Liver (tissue), 9 donors: ENCODE data around the gene CNTN5. TPM values are rescaled to one million over a fixed set of nuclear protein-coding genes. Genes with fewer than 3 reads are reported as not detected.

Source experiments
- DNase-seq: peaks from one replicate; pipeline ENCODE4 v3.0.0-alpha.2; 2017; ENCODE audit warnings: low spot score
- H3K27ac ChIP-seq, 2 donors: one replicate each; pipeline ENCODE4 v1.7.0; 2013; ENCODE audit warnings: inconsistent platforms in 2 of 2, low read length in 2 of 2, control low read depth in 1 of 2, low read depth in 1 of 2, mild to moderate bottlenecking in 1 of 2
- H3K27me3 ChIP-seq, 4 donors: one replicate each; pipeline versions ENCODE4 v1.6.1 to v1.7.0; 2013; ENCODE audit warnings: low read length in 3 of 4, inconsistent platforms in 1 of 4, mild to moderate bottlenecking in 1 of 4, moderate library complexity in 1 of 4; ENCODE audit not compliant: control insufficient read depth in 4 of 4, insufficient read depth in 4 of 4
- H3K36me3 ChIP-seq, 4 donors: one replicate each; pipeline versions ENCODE4 v1.6.1 to v1.7.0; 2013; ENCODE audit warnings: low read length in 3 of 4, mild to moderate bottlenecking in 3 of 4, low read depth in 1 of 4, moderate library complexity in 1 of 4; ENCODE audit not compliant: control insufficient read depth in 4 of 4, insufficient read depth in 3 of 4
- H3K4me1 ChIP-seq, 4 donors: one replicate each; pipeline versions ENCODE4 v1.6.1 to v1.7.0; 2013; ENCODE audit warnings: low read length in 3 of 4, mild to moderate bottlenecking in 3 of 4, moderate library complexity in 1 of 4; ENCODE audit not compliant: control insufficient read depth in 4 of 4, insufficient read depth in 4 of 4
- H3K4me3 ChIP-seq, 3 donors: one replicate each; pipeline versions ENCODE4 v1.6.1 to v1.7.0; 2013; ENCODE audit warnings: low read length in 3 of 3, control low read depth in 1 of 3, low read depth in 1 of 3, mild to moderate bottlenecking in 1 of 3
- H3K9ac ChIP-seq, 2 donors: one replicate each; pipeline ENCODE4 v1.7.0; 2013; ENCODE audit warnings: low read length in 2 of 2, mild to moderate bottlenecking in 2 of 2, moderate library complexity in 2 of 2, control low read depth in 1 of 2, low read depth in 1 of 2
- H3K9me3 ChIP-seq, 4 donors: one replicate each; pipeline versions ENCODE4 v1.6.1 to v1.7.0; 2013; ENCODE audit warnings: low read length in 3 of 4; ENCODE audit not compliant: control insufficient read depth in 4 of 4
- EGR1 ChIP-seq, 2 donors: IDR thresholded peaks; 2 replicates each; pipeline ENCODE4 v1.6.1; 2016 to 2018; ENCODE audit warnings: antibody characterized with exemption in 2 of 2, low read depth in 2 of 2
- FOXA1 ChIP-seq: IDR thresholded peaks from 2 replicates; pipeline ENCODE4 v1.6.1; 2016; ENCODE audit warnings: antibody characterized with exemption
- FOXA2 ChIP-seq: IDR thresholded peaks from 2 replicates; pipeline ENCODE4 v1.6.1; 2016; ENCODE audit warnings: antibody characterized with exemption
- GABPA ChIP-seq, 2 donors: IDR thresholded peaks in 1 of 2; conservative IDR thresholded peaks in 1 of 2; 2 replicates each; pipeline ENCODE4 v1.6.1; 2016; ENCODE audit warnings: antibody characterized with exemption in 2 of 2, mild to moderate bottlenecking in 1 of 2, moderate library complexity in 1 of 2
- HNF4A ChIP-seq, 2 donors: conservative IDR thresholded peaks; 2 replicates each; pipeline ENCODE4 v1.6.1; 2016; ENCODE audit warnings: antibody characterized with exemption in 2 of 2, mild to moderate bottlenecking in 2 of 2
- HNF4G ChIP-seq: IDR thresholded peaks from 2 replicates; pipeline ENCODE4 v1.6.1; 2016; ENCODE audit warnings: antibody characterized with exemption
- JUND ChIP-seq, 2 donors: IDR thresholded peaks; 2 replicates each; pipeline ENCODE4 v1.6.1; 2016; ENCODE audit warnings: antibody characterized with exemption in 2 of 2
- RAD21 ChIP-seq, 2 donors: IDR thresholded peaks; 2 replicates each; pipeline ENCODE4 v1.6.1; 2016; ENCODE audit warnings: antibody characterized with exemption in 2 of 2, mild to moderate bottlenecking in 2 of 2
- RXRA ChIP-seq, 2 donors: IDR thresholded peaks; 2 replicates each; pipeline ENCODE4 v1.6.1; 2017 to 2018; ENCODE audit warnings: antibody characterized with exemption in 2 of 2, mild to moderate bottlenecking in 1 of 2
- SP1 ChIP-seq: IDR thresholded peaks from 2 replicates; pipeline ENCODE4 v1.6.1; 2018; ENCODE audit warnings: antibody characterized with exemption, mild to moderate bottlenecking
- TAF1 ChIP-seq: conservative IDR thresholded peaks from 2 replicates; pipeline ENCODE4 v1.6.1; 2016; ENCODE audit warnings: antibody characterized with exemption, mild to moderate bottlenecking
- YY1 ChIP-seq: IDR thresholded peaks from 2 replicates; pipeline ENCODE4 v1.6.1; 2016; ENCODE audit warnings: antibody characterized with exemption, mild to moderate bottlenecking
- WGBS: extraction: QIAGEN DNeasy Blood & Tissue Kit; methylation state at CpG from one replicate; pipeline ENCODE4 v1.1.7; 2013; 5-methylcytosine and 5-hydroxymethylcytosine counted together
- polyA plus RNA-seq, 2 donors: library from polyadenylated mRNA; stranded (reverse) in 1 of 2; unstranded in 1 of 2; fragments of 200-250 nt in 1 of 2; fragments of >200 nt in 1 of 2; fragmentation: Nextera tagmentation in 1 of 2; extraction: Ambion mirVana in 1 of 2; gene quantifications; one replicate each; pipeline versions ENCODE4 v1.2.1 to v1.2.3, GENCODE V29; 2013 to 2015
- total RNA-seq, 2 donors: library from RNA; depleted of rRNA; stranded (reverse); fragments of >200 nt; gene quantifications; one replicate each; pipeline ENCODE4 v1.2.3, GENCODE V29; 2014
- TF ChIP-seq, protein P1 (sequence below): IDR thresholded peaks from 2 replicates; pipeline ENCODE4 v1.6.1; 2016; ENCODE audit warnings: antibody characterized with exemption
- TF ChIP-seq, protein P2 (sequence below): IDR thresholded peaks from 2 replicates; pipeline ENCODE4 v1.6.1; 2016; ENCODE audit warnings: antibody characterized with exemption, mild to moderate bottlenecking
- TF ChIP-seq, protein P3 (sequence below): IDR thresholded peaks from 2 replicates; pipeline ENCODE4 v1.6.1; 2016; ENCODE audit warnings: antibody characterized with exemption
- TF ChIP-seq, protein P4 (sequence below): fragments of 150-350 bp; IDR thresholded peaks from 2 replicates; pipeline ENCODE4 v1.5.1; 2017; ENCODE audit warnings: improper control_type of control experiment, low read depth, low read length; ENCODE audit not compliant: missing input control
- donor health status: healthy.
- donor health status: healthy.
- donor health status: healthy.
- donor health status: healthy.
- donor health status: healthy.

Gene CNTN5
- total and polyA plus RNA-seq, 4 donors = 0.01 to 0.08 (median 0.04) TPM

DNA sequence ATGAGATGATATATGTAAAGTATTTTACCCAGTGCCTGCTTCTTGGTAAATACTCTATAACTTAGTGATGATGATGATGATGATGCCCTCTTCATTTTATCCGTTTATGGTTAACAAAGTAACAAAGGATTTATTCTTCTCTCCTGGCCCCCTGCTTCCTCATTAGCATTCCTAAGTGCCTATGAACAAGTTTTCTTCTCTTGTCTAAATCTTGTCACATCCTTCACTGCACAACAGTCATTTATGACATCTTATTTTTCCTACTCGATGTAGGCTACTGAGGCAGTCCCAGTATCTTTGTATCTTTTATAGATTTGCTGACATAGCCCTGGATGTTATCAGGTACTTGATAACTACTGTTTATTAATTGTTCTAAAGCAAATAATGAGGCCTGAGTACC, 911.9 kb downstream of the CNTN5 start:
- no peak for TF ChIP-seq JUND (IDR thresholded peaks at IDR 0.05)
- TF ChIP-seq, protein P1, sequence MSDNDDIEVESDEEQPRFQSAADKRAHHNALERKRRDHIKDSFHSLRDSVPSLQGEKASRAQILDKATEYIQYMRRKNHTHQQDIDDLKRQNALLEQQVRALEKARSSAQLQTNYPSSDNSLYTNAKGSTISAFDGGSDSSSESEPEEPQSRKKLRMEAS = no peak
- Histone ChIP-seq H3K9ac (no peak overlapping the region), H3K9me3 (peaks cover 0 to 7% (median 3%) of the 10 kb centered on the region in 4 donors), H3K27me3 (peaks cover 0 to 7% (median 0%) of the 10 kb centered on the region in 4 donors), H3K27ac (no peak overlapping the region), H3K36me3 (no peaks in the 10 kb centered on the region), H3K4me3 (no peak overlapping the region), H3K4me1 (no peaks in the 10 kb centered on the region)
- 47% methylated on average over 2 of the region's 2 CpGs for WGBS
- DNase-seq = no peak

DNA sequence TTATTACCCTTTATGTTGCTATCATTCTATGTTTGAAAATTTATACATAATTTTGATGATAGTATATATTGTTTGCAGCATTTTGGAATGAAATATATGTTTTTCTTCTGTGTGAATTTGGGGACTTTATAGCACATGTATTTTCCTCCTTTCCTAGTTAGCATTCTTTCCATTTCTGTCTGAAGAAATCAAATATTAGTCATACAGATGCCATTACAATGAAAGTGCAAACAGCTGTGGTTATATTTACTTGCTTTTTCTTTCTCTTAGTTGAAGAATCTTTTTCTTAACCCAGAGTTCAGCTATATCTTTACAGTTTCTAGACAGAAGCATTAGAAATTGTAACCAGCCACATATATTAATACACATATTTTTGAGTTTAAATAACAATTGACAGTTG, 913.3 kb downstream of the CNTN5 start:
- DNase-seq = no peak
- Histone ChIP-seq H3K4me1 (no peaks in the 10 kb centered on the region), H3K36me3 (no peaks in the 10 kb centered on the region), H3K4me3 (no peak overlapping the region), H3K27ac (no peak overlapping the region), H3K9ac (no peak overlapping the region), H3K27me3 (peaks cover 0 to 8% (median 0%) of the 10 kb centered on the region in 4 donors), H3K9me3 (peaks cover 0 to 3% (median 1%) of the 10 kb centered on the region in 4 donors)
- TF ChIP-seq YY1 (no peak), HNF4A (conservative IDR thresholded peaks at IDR 0.05) (no peak), GABPA (IDR thresholded peaks at IDR 0.05 in 1 of 2, conservative IDR thresholded peaks at IDR 0.05 in 1 of 2) (no peak), EGR1 (IDR thresholded peaks at IDR 0.05; ENCODE audit: low read depth in 2 of 2) (no peak), HNF4G (no peak), RXRA (IDR thresholded peaks at IDR 0.05) (no peak), TAF1 (no peak), JUND (IDR thresholded peaks at IDR 0.05) (no peak), RAD21 (IDR thresholded peaks at IDR 0.05) (no peak), SP1 (no peak), FOXA1 (no peak), FOXA2 (no peak)
- TF ChIP-seq, protein P2, sequence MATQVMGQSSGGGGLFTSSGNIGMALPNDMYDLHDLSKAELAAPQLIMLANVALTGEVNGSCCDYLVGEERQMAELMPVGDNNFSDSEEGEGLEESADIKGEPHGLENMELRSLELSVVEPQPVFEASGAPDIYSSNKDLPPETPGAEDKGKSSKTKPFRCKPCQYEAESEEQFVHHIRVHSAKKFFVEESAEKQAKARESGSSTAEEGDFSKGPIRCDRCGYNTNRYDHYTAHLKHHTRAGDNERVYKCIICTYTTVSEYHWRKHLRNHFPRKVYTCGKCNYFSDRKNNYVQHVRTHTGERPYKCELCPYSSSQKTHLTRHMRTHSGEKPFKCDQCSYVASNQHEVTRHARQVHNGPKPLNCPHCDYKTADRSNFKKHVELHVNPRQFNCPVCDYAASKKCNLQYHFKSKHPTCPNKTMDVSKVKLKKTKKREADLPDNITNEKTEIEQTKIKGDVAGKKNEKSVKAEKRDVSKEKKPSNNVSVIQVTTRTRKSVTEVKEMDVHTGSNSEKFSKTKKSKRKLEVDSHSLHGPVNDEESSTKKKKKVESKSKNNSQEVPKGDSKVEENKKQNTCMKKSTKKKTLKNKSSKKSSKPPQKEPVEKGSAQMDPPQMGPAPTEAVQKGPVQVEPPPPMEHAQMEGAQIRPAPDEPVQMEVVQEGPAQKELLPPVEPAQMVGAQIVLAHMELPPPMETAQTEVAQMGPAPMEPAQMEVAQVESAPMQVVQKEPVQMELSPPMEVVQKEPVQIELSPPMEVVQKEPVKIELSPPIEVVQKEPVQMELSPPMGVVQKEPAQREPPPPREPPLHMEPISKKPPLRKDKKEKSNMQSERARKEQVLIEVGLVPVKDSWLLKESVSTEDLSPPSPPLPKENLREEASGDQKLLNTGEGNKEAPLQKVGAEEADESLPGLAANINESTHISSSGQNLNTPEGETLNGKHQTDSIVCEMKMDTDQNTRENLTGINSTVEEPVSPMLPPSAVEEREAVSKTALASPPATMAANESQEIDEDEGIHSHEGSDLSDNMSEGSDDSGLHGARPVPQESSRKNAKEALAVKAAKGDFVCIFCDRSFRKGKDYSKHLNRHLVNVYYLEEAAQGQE = no peak
- TF ChIP-seq, protein P3, sequence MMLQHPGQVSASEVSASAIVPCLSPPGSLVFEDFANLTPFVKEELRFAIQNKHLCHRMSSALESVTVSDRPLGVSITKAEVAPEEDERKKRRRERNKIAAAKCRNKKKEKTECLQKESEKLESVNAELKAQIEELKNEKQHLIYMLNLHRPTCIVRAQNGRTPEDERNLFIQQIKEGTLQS = no peak
- TF ChIP-seq, protein P1 = no peak
- TF ChIP-seq, protein P4, sequence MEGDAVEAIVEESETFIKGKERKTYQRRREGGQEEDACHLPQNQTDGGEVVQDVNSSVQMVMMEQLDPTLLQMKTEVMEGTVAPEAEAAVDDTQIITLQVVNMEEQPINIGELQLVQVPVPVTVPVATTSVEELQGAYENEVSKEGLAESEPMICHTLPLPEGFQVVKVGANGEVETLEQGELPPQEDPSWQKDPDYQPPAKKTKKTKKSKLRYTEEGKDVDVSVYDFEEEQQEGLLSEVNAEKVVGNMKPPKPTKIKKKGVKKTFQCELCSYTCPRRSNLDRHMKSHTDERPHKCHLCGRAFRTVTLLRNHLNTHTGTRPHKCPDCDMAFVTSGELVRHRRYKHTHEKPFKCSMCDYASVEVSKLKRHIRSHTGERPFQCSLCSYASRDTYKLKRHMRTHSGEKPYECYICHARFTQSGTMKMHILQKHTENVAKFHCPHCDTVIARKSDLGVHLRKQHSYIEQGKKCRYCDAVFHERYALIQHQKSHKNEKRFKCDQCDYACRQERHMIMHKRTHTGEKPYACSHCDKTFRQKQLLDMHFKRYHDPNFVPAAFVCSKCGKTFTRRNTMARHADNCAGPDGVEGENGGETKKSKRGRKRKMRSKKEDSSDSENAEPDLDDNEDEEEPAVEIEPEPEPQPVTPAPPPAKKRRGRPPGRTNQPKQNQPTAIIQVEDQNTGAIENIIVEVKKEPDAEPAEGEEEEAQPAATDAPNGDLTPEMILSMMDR = no peak
